Measurements from ENCODE around the gene CHIA.
A peak's percentile ranks its signal among the peaks of the same experiment; 100 is the strongest.

CHIA gene

GRCh38 chr1:111275079-111275478, 15.6 kb upstream of the CHIA start:
- Mint-ChIP-seq H3K4me3 (no peak overlapping the region), H3K36me3 (no peaks in the 10 kb centered on the region), H3K27ac (peak overlapping the region; percentile 26), H3K27me3 (peaks cover 15% of the 10 kb centered on the region), H3K9me3 (no peaks in the 10 kb centered on the region), H3K4me1 (peaks cover 36% of the 10 kb centered on the region)

- Mint-ChIP-seq H3K27me3 (peaks cover 13% of the 10 kb centered on the region), H3K27ac (peak overlapping the region; percentile 76), H3K4me3 (peak overlapping the region; percentile 21), H3K36me3 (no peaks in the 10 kb centered on the region), H3K9me3 (no peaks in the 10 kb centered on the region), H3K4me1 (peaks cover 36% of the 10 kb centered on the region)
These were observed 14.7 kb upstream of the CHIA start for GRCh38 chr1:111275780-111276433.

- Mint-ChIP-seq H3K27me3 (no peaks in the 10 kb centered on the region), H3K36me3 (no peaks in the 10 kb centered on the region), H3K27ac (no peak overlapping the region), H3K9me3 (no peaks in the 10 kb centered on the region), H3K4me1 (peaks cover 25% of the 10 kb centered on the region), H3K4me3 (no peak overlapping the region)
These were observed 11.5 kb upstream of the CHIA start for GRCh38 chr1:111279144-111279543.

GRCh38 chr1:111280267-111280666, 10.4 kb upstream of the CHIA start:
- Mint-ChIP-seq H3K4me3 (no peak overlapping the region), H3K36me3 (no peaks in the 10 kb centered on the region), H3K27me3 (no peaks in the 10 kb centered on the region), H3K4me1 (peaks cover 16% of the 10 kb centered on the region), H3K27ac (no peak overlapping the region), H3K9me3 (no peaks in the 10 kb centered on the region)

GRCh38 chr1:111281411-111281810, 9.2 kb upstream of the CHIA start:
- Mint-ChIP-seq H3K36me3 (no peaks in the 10 kb centered on the region), H3K4me1 (peaks cover 4% of the 10 kb centered on the region), H3K9me3 (no peaks in the 10 kb centered on the region), H3K27ac (no peak overlapping the region), H3K27me3 (no peaks in the 10 kb centered on the region), H3K4me3 (no peak overlapping the region)

- no peaks in the 10 kb centered on the region for H3K36me3 Mint-ChIP-seq
- H3K27me3 Mint-ChIP-seq = no peaks in the 10 kb centered on the region
- no peaks in the 10 kb centered on the region for H3K9me3 Mint-ChIP-seq
- H3K27ac Mint-ChIP-seq = no peak overlapping the region
- no peaks in the 10 kb centered on the region for H3K4me1 Mint-ChIP-seq
- no peak overlapping the region for H3K4me3 Mint-ChIP-seq
These were observed 6.8 kb upstream of the CHIA start for GRCh38 chr1:111283838-111284237.

- Mint-ChIP-seq H3K36me3 (no peaks in the 10 kb centered on the region), H3K27ac (no peak overlapping the region)
These were observed 4.8 kb upstream of the CHIA start for GRCh38 chr1:111285879-111286278.

GRCh38 chr1:111286912-111287311, 3.7 kb upstream of the CHIA start:
- H3K27ac Mint-ChIP-seq = no peak overlapping the region
- H3K4me1 Mint-ChIP-seq = no peaks in the 10 kb centered on the region
- H3K27me3 Mint-ChIP-seq = no peaks in the 10 kb centered on the region
- no peak overlapping the region for H3K4me3 Mint-ChIP-seq
- no peaks in the 10 kb centered on the region for H3K36me3 Mint-ChIP-seq
- no peaks in the 10 kb centered on the region for H3K9me3 Mint-ChIP-seq

More at GRCh38 chr1:111285879-111286278, 4.8 kb upstream of the CHIA start:
- Mint-ChIP-seq H3K9me3 (no peaks in the 10 kb centered on the region), H3K4me1 (no peaks in the 10 kb centered on the region), H3K27me3 (no peaks in the 10 kb centered on the region), H3K4me3 (no peak overlapping the region)

GRCh38 chr1:111289371-111289770, 1.3 kb upstream of the CHIA start:
- H3K27ac Mint-ChIP-seq = no peak overlapping the region
- no peaks in the 10 kb centered on the region for H3K27me3 Mint-ChIP-seq
- no peak overlapping the region for H3K4me3 Mint-ChIP-seq
- H3K36me3 Mint-ChIP-seq = no peaks in the 10 kb centered on the region
- H3K9me3 Mint-ChIP-seq = no peaks in the 10 kb centered on the region
- peaks cover 7% of the 10 kb centered on the region for H3K4me1 Mint-ChIP-seq

GRCh38 chr1:111290104-111290503, 547 bp upstream of the CHIA start:
- Mint-ChIP-seq H3K9me3 (no peaks in the 10 kb centered on the region), H3K27me3 (no peaks in the 10 kb centered on the region), H3K4me1 (peaks cover 14% of the 10 kb centered on the region), H3K4me3 (no peak overlapping the region), H3K27ac (no peak overlapping the region), H3K36me3 (no peaks in the 10 kb centered on the region)

- Mint-ChIP-seq H3K27ac (no peak overlapping the region), H3K9me3 (peaks cover 12% of the 10 kb centered on the region), H3K4me3 (no peak overlapping the region), H3K27me3 (no peaks in the 10 kb centered on the region), H3K4me1 (peaks cover 18% of the 10 kb centered on the region), H3K36me3 (peaks cover 4% of the 10 kb centered on the region)
These were observed 3.7 kb downstream of the CHIA start for GRCh38 chr1:111294390-111294789.

- Mint-ChIP-seq H3K27ac (no peak overlapping the region), H3K36me3 (peaks cover 10% of the 10 kb centered on the region), H3K4me3 (no peak overlapping the region), H3K9me3 (peaks cover 20% of the 10 kb centered on the region), H3K27me3 (no peaks in the 10 kb centered on the region), H3K4me1 (peaks cover 5% of the 10 kb centered on the region)
These were observed 11.7 kb downstream of the CHIA start for GRCh38 chr1:111302374-111302773.

GRCh38 chr1:111309690-111310089, 19.0 kb downstream of the CHIA start:
- H3K27ac Mint-ChIP-seq = no peak overlapping the region
- H3K9me3 Mint-ChIP-seq = no peaks in the 10 kb centered on the region
- peaks cover 2% of the 10 kb centered on the region for H3K36me3 Mint-ChIP-seq
- no peak overlapping the region for H3K4me3 Mint-ChIP-seq
- H3K4me1 Mint-ChIP-seq = no peaks in the 10 kb centered on the region
- no peaks in the 10 kb centered on the region for H3K27me3 Mint-ChIP-seq

- Mint-ChIP-seq H3K4me3 (no peak overlapping the region), H3K9me3 (no peaks in the 10 kb centered on the region), H3K36me3 (no peaks in the 10 kb centered on the region), H3K27ac (no peak overlapping the region), H3K27me3 (no peaks in the 10 kb centered on the region), H3K4me1 (peaks cover 18% of the 10 kb centered on the region)
These were observed 27.9 kb downstream of the CHIA start for GRCh38 chr1:111318523-111318922.

- Mint-ChIP-seq H3K4me3 (no peak overlapping the region), H3K36me3 (no peaks in the 10 kb centered on the region), H3K9me3 (no peaks in the 10 kb centered on the region), H3K4me1 (peaks cover 18% of the 10 kb centered on the region), H3K27ac (no peak overlapping the region), H3K27me3 (no peaks in the 10 kb centered on the region)
These were observed 29.6 kb downstream of the CHIA start for GRCh38 chr1:111320066-111320879.

- H3K4me1 Mint-ChIP-seq = peaks cover 18% of the 10 kb centered on the region
- H3K36me3 Mint-ChIP-seq = peaks cover 7% of the 10 kb centered on the region
- no peak overlapping the region for H3K4me3 Mint-ChIP-seq
- H3K9me3 Mint-ChIP-seq = peaks cover 5% of the 10 kb centered on the region
- H3K27me3 Mint-ChIP-seq = no peaks in the 10 kb centered on the region
- H3K27ac Mint-ChIP-seq = no peak overlapping the region
These were observed 32.6 kb downstream of the CHIA start for GRCh38 chr1:111323231-111323630.

All from activated naive CD4-positive, alpha-beta T cell treated with anti-CD3 and anti-CD28 coated beads, Interleukin-2, amount 50 U/mL, for 24 hours (primary cell).